Bone marrow (tissue), 2 donors: Measurements from ENCODE around the gene SH2D5.
"Not testable (repeated sequence)": the region's sequence is repeated elsewhere in the genome, so short reads cannot be mapped to it uniquely, and the experiment has no call there.

Experiments
- DNase-seq, 2 donors: peaks; one replicate each; lab custom pipeline; 2025; lab: John Stamatoyannopoulos, UW

Gene SH2D5

GRCh38 chr1:20693623-20694022, 38.9 kb downstream of the SH2D5 start:
- no peak for DNase-seq

DNA sequence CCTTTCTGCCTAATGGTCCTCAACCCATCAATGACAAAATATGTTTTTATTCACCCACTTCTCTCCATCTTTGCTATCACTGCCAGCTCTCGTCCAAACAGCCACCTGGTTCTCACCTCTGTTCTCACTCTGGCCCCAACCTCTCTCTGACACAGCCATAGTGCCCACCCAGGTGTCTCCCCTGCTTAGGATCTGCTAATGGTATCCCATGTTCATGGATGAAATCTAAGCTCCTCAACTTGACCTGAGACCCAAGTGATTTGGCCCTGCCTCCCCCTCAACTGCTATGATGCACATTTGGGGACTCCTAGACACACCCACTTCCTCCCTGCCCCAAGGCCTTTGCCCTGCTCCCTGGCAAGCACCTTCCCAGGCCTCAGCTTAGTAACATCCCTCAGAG, 40.6 kb downstream of the SH2D5 start:
- no peak for DNase-seq

- DNase-seq, result no peak
Measured at GRCh38 chr1:20689645-20690056, 42.9 kb downstream of the SH2D5 start.

DNA sequence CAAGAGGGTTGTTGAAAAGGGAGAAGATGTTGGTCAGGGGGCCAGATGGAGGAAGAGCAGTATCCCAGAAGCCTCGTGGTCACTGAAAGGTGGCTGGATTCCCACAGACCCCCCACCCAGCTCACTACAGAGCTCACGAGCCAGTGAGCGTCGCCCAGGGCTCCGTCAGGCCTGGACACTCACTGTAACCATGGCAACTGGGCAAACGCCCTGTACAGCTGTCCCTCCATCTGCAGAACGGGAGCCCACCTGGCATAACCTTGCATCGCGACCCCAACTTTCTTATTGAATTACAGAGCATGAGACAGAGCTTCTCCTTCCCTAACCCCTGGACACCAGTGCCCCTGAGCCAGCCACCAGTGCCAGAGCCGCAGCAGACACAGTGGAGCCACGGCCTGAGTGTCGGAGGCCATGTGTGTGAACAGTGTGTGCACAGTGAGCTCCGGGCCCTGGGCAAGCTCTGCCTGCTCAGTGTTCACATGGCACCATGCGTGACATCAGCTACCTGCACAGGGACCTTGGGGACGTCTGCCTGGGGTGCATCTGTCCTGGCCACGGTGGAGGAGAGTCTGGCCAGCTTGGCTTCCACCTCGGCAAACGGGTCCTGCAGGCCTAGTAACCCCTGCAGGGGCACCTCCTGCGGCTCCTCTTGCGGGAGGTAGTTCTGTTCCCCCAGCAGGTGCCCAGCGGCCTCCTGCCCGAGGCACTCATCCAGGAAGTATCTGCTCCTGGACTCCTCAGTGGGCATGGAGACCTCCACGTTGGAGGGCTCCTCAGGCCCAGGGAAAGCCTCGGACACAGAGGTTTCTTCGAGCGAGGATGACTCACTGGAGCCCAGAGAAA, 45.4 kb downstream of the SH2D5 start:
- no peak for DNase-seq

DNA sequence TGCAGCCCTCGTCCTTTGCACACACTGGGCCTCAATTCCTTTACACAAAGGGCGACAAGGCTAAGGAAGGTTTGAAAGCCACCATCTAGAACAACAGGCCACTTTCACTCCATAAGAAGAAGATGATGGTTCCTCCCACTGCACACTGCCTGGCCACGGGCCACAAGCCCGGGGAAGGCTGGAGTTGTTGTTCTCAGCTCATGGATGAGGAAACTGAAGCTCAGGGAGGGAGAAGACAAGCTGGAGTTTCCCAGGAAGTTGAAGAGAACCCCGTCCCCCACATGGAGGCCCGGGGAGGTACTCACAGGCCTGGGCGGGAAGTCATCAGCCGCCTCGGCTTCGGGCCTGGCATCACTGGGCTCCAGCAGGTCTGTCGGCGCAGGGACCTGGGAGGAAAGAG, 46.8 kb downstream of the SH2D5 start:
- DNase-seq, result no peak

GRCh38 chr1:20685099-20685662, 47.3 kb downstream of the SH2D5 start:
- DNase-seq, result no peak

DNA sequence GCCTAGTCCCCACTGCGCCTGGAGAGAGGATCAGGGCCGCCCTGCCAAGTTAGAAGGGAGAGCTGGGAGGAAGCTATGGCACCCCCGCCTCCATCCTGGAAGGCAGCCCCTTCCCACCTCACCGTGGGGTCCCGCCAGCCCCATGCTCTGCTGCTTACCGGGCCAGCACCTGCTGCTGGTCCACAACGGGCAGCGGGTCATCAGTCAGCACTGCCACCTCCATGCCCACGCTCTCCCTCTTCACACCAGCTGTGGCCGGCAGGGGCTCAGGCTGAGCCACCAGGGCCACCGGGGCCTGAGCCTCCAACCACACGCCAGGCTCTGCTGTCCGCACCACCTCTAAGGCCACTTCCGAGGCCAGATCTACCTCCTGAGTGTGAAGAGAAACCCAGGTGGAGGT, 47.9 kb downstream of the SH2D5 start:
- DNase-seq, result no peak

- no peak for DNase-seq
Measured at GRCh38 chr1:20684050-20684620, 48.4 kb downstream of the SH2D5 start.

- DNase-seq, result no peak
Measured at GRCh38 chr1:20683614-20684013, 48.9 kb downstream of the SH2D5 start.

DNA sequence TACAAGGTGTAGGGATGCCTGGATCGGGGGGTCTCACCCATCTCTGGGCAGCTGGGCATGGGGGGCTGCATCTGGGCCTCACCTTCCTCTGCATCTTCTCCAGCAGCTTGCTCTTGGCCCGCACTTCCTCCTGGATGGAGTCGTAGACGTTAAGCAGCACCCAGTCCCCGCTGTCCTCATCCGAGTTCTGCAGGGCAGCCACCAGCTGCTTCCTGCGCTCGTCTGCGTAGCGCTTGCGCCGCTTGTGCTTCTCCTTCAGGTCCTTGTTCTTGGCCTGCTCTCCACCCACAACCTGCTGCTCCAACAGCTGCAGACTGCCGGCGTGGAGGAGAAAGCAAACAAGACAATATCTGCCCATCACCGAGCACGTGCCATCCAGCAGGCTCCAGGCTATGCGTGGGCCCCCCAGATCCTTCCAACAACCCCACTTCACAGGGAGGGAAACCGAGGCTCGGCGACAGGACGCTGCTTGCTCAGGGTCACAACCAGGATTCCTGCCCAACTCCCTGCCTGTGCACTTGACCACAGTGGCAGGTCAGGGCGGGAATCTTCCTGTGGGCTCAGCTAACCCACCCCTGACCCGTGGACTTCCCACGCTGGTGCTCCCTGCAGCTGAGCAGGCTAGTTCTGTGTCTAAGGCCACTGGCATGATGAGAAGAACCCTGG, 49.8 kb downstream of the SH2D5 start:
- DNase-seq, result peak in 1 of 2 donors; percentile 71

GRCh38 chr1:20681999-20682398, 50.5 kb downstream of the SH2D5 start:
- no peak for DNase-seq

DNA sequence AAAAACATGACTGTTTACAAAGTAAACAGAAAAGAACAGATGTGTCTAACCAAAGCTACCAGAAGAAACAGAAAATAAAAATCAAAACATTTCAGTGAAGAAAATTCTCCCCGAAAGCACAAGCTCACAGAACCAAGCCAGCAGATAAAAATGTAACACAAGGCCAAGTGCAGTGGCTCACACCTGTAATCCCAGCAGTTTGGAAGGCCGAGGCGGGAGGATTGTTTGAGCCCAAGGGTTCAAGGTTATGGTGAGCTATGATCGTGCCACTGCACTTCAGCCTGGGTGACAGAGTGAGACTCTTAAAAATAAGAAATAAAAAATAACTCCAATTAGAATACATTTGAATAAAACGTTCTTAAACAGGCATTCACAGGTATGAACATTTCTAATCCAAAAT, 52.2 kb downstream of the SH2D5 start:
- DNase-seq, result no peak

- peak in 1 of 2 donors; percentile 3 for DNase-seq
Measured at GRCh38 chr1:20678599-20678998, 53.9 kb downstream of the SH2D5 start.

DNA sequence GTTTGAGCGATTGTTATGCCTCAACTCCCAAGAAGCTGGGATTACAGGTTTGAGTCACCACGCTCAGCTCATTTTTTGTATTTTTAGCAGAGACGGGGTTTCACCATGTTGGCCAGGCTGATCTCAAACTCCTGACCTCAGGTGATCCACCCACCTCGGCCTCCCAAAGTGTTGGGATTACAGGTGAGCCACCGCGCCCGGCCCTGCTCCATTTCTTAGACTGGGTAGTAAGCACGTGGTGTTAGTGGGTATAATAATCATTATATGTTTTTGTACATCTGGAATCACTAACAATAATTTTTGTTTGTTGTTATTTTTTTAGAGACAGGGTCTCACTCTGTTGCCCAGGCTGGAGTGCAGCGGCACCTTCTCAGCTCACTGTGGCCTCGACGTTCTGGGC, 58.9 kb downstream of the SH2D5 start:
- DNase-seq, result not testable (repeated sequence)

DNA sequence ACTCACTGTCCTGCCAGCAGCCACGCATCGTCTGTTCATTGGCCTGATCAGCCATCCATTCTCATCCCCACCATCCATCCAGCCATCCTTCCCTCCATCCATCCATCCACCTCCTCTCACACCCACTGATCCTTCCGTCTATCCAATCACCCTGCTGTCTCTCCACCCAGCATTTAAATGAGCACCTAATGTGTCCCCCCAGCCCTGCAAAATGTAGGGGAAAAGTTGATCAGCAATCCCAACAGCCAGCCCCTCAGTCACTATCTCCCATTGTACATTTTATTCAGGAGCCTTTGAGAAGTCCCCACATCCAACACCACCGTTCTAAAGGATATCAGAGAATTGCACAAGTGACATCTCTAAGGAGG, 60.3 kb downstream of the SH2D5 start:
- DNase-seq, result no peak

- DNase-seq, result no peak
Measured at GRCh38 chr1:20670936-20671335, 61.6 kb downstream of the SH2D5 start.
